ENCODE data around the gene IL16.
"Not testable (repeated sequence)": the region's sequence is repeated elsewhere in the genome, so short reads cannot be mapped to it uniquely, and the experiment has no call there.

IL16 gene

GRCh38 chr15:81321667-81322066 lies 125.0 kb downstream of the IL16 start:
- DNase-seq: no peak

GRCh38 chr15:81322676-81323253 lies 126.1 kb downstream of the IL16 start:
- DNase-seq: no peak

- DNase-seq: no peak
Observed at GRCh38 chr15:81323559-81323943, 126.9 kb downstream of the IL16 start.

DNA sequence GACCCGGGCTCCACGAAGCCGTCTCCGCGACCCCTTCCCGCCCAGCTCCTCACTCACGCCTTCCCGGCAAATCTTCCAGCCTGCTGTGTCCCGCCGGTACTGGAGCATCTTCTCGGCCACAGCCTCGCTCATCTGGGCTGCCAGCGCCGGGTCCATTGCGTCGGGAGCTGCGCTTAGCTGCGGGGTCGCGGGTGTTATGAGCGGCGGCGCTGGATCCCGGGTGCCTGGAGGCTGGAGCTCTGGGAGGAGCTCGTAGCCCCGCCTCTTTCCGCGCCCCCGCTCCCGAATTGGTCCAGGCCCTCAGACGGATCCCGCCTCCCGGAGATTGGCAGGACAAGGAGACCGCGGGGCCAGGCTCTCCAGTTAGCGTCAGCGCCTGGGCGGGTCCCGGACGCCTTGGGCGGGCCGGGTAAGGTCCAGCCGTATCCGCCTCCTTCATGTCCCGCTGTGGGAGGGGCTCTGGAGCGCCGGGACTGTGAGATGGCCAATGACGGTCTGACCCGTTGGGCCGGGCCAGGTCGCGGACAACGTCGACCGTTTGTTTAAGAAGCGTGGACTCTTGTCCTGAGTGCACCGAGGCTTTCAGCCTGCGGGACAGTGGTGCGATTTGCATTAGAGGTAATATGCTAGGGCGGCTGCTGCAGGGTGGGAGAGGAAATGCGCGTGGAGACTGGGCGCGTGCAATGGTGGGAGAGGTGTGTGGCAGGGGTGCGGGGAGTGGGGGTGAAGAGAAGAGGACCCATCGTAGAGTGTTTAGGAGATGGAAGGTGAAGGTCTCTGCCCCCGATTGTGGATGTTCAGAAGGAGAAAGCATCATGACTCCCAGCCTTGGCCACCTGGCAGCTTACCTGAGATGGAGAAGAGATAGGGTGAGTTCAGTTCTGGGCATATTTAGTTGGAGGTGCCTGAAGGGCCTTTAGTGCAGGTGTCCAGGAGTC lies 127.5 kb downstream of the IL16 start, which contains the start of gene STARD5:
TSS of gene STARD5 (minus strand) at position 198 of the 938 bp plus-strand sequence. CDS start at position 156, 42 bp downstream.
- DNase-seq: peak; percentile 93

- no peak for DNase-seq
Observed at GRCh38 chr15:81326466-81327212, 130.0 kb downstream of the IL16 start.

GRCh38 chr15:81327516-81327915 lies 130.8 kb downstream of the IL16 start:
- no peak for DNase-seq

DNA sequence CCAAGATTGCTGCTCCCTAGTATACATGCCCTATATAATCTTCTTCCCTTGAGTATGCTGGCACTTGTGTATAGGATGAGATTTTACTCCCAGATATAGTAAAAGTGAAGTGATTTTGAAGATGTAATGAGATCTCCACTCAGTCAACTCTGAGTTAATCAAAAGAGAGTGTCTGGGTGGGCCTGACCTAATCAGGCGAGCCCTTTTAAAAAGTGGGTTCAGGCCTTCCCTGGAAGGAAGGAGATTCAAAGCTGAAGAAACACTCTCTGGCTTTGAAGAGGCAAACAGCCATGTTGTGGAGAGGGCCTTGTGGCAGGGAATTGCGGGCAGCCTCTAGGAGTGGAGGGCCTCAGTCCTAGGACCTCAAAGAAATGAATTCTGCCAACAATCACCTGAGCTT lies 132.8 kb downstream of the IL16 start:
- no peak for DNase-seq

DNA sequence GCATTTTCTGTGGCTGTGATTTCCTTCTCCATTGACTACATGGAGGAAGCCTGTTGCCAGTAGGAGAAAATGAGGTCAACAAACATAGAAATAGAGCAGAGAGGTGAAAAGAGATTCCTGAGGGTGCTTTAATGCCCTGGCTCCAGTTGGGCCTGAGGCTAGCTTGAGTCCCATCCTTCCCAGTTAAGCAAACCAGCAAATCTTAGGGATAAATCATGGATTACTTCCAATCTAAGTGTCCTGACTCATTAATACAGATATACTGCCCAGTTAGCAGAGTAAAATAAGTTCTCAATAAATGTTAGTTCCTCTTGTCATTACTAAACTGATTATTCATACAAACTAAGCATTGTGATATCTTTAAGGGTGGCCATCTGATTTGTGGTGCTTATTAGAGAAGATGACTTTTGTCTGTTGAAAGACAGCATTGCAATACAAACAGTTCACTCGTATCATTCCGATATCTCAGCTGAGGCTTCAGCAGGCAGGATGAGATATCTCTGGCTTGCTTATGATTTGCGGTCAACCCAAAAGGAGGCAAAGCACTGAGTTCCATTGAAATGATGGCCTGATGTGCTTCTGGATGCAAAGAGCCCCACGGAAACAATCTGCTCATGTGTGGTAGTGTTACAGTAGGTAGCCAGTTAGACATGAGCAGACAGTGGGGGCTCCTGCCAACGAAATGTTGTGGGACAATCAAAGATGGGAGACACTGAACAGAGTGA lies 133.8 kb downstream of the IL16 start:
- DNase-seq: no peak

DNA sequence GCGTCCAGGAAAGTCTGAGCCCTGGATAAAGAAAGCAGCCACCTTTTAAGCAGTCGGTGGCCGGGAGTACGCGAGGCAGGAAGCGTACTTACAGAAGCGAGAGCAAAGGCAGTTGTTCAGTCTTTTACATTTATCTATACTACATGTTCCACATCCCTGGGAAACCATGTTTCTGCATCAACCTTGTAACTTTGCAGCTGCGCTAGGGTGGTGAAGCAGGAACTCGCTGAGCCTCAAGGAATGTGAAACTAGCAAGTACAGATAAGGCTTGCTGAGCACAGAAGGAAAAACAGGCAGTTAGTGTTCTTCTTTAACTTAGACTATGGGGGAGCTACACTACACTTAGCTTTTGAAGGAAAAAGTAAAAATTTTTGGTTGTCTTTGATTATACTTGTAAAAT lies 134.5 kb downstream of the IL16 start:
- DNase-seq: not testable (repeated sequence)

GRCh38 chr15:81331600-81331999 lies 134.9 kb downstream of the IL16 start:
- no peak for DNase-seq

DNA sequence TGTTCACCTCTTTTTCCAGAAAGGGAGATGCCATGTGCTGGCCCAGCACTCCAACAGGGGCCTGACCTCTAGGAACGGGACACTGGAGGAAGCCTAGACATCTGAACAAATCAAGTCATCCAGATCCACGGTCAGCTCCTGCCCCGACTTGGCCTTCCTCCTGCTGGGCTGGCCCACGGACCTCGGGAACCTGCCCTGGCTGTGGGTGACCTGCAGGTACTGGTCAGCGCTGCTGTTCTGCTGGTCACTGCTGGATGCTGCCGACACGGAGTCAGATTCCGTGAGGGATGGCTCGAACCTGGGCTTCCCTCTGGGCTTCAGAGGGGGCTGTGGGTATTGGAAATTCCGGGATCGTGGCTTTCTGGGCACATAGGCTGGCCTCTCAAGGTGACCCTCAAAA lies 135.6 kb downstream of the IL16 start:
- no peak for DNase-seq

DNA sequence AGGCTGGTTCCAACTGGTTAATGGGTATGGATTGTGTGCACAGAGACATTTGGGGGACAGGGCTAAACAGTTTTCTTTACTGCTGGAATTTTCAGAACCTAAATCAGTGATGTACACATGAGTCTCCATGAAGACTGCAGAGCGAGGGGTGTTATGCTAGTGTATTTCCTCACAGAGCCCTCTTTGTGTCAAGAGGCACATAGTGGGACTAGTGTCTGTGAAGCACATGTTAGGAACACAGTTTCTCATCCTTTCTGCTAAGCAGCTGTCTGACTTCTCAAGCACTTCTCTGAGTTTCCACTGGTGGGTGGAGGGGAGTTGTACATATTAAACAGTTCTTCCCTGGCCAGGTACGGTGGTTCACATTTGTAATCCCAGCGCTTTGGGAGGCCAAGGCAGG lies 136.7 kb downstream of the IL16 start:
- no peak for DNase-seq

GRCh38 chr15:81334768-81335435 lies 138.2 kb downstream of the IL16 start:
- DNase-seq: peak; percentile 64

DNA sequence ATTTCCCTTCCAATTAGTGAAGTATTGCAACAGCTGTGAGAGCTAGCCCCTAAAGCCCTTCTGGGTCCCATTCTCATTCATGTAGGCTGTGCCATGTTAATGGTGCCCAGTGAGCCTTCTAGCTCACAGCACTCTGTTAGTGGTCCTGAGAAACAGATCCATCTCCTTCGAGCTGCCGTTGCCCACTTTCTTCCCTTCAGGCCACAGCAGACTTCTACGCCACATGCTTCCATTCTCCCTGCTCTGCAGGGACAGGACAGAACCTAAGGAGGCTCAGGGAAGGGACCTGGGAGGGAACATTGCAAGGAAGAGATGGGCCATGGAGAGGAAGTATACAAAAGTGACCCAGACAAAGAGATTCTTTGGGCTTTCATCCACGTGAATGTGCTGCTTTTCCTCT lies 139.0 kb downstream of the IL16 start:
- DNase-seq: no peak

GRCh38 chr15:81336568-81336967 lies 139.9 kb downstream of the IL16 start:
- DNase-seq: no peak

DNA sequence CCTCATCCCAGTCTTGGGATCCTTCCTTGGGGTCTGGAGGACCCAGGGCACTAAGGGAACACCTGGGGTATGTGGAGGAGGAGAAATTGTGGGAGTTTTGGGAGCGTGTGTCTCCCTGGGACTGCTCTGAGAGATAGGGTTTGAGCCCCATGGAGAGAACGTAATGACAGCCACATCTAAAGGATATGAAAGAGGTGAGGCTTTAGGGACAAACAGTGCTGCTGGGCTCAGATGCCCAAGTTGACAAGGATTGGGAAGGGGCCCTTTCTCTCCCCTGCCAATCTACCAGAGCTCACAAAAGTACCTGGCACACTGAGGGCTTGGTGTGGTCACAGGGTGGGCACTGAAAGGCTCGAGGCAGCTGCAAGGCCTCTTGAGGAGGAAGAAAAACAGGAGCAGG lies 140.6 kb downstream of the IL16 start:
- DNase-seq: no peak

DNA sequence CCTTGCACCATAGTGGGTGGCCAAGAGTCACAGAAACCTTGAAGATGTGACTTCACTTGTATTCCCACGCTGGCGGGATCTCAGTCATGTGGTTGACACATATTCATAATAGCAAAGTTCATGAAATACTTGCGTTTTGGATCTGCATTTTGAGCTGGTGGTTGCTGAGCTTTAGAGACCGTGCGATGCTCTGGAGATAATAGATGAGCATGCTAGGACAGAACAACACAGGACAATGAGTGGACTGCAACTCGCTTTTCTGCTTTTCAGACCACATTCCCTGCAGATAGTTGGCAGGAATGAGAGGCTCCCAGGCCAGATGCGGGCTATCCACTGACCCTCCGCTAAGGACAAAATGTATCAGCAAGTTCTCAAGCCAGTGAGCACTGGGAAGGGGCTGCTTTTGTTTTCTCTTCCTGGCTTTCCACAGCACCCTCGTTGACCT lies 141.1 kb downstream of the IL16 start:
- DNase-seq: no peak

GRCh38 chr15:81338170-81339007 lies 141.7 kb downstream of the IL16 start:
- no peak for DNase-seq

DNA sequence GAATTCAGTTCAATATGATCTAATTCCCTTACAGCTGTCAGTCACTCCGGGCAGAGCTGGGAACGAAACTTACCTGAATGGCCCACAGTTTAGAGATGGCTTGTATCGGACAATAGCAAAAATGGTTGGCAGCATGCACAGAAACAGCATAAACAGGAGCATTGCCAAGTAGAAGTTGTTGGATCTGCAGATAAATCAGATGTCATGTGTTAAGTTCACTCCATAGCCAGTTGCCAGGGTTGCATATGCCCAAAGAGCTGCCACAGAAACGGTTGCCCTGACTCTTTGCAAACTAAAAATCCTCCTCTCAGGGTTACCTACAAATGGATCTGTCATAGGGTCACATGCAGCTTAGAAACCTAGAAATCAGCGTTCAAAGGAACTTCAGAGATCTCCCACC lies 142.6 kb downstream of the IL16 start:
- DNase-seq: no peak

- DNase-seq: no peak
Observed at GRCh38 chr15:81339851-81340250, 143.2 kb downstream of the IL16 start.

DNA sequence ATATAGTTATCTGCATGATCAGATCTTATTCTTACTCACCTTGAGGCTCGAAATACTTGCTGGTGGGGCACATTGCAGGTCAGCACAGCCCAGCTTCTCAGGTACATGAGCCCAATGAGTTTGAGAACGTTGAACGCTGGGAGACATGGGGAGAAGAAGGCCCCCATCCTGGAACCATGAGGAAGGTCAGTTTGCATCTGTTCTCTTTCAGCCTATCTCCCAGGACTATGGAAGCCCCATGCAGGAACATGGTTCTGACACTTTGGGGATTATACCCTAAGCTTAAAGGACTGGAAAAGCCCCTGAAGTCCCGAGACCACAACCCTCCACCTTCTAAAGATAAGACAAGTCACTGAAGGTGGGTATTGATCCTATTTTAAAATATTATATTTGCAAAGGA lies 144.7 kb downstream of the IL16 start:
- DNase-seq: no peak

Data from NCI-H146 (cell line).